GM19467 (cell line): ENCODE measurements around the gene IER5.
"Not testable (repeated sequence)": the region's sequence is repeated elsewhere in the genome, so short reads cannot be mapped to it uniquely, and the experiment has no call there.

ENCODE experiments used
- ATAC-seq: cut with Tn5 transposase; IDR thresholded peaks from one replicate; pipeline ENCODE4 v1.9.1; 2021; ENCODE audit warnings: mild to moderate bottlenecking, moderate library complexity; ENCODE audit not compliant: unreplicated experiment

Gene IER5

GRCh38 chr1:181088079-181089016, at the start of gene IER5:
TSS of gene IER5 (plus strand) at chr1:181088700. CDS start at chr1:181088903, 203 bp downstream.
- ATAC-seq: peak; percentile 73

GRCh38 chr1:181040284-181040865, 48.1 kb upstream of the IER5 start:
- no peak for ATAC-seq

- no peak for ATAC-seq
Observed at GRCh38 chr1:181043025-181043888, 45.2 kb upstream of the IER5 start.

- ATAC-seq: peak; percentile 59
Observed at GRCh38 chr1:181044449-181044966, 44.0 kb upstream of the IER5 start.

- not testable (repeated sequence) for ATAC-seq
Observed at GRCh38 chr1:181045946-181046345, 42.6 kb upstream of the IER5 start.

- ATAC-seq: no peak
Observed at GRCh38 chr1:181049378-181049777, 39.1 kb upstream of the IER5 start.

- no peak for ATAC-seq
Observed at GRCh38 chr1:181050922-181051321, 37.6 kb upstream of the IER5 start.

- ATAC-seq: no peak
Observed at GRCh38 chr1:181056560-181056959, 31.9 kb upstream of the IER5 start.

GRCh38 chr1:181057079-181057478, 31.4 kb upstream of the IER5 start:
- no peak for ATAC-seq

GRCh38 chr1:181059435-181059834, 29.1 kb upstream of the IER5 start:
- ATAC-seq: no peak

- ATAC-seq: no peak
Observed at GRCh38 chr1:181060066-181060465, 28.4 kb upstream of the IER5 start.

GRCh38 chr1:181060947-181061346, 27.6 kb upstream of the IER5 start:
- not testable (repeated sequence) for ATAC-seq

GRCh38 chr1:181061487-181061886, 27.0 kb upstream of the IER5 start:
- ATAC-seq: no peak

GRCh38 chr1:181061891-181062835, 26.3 kb upstream of the IER5 start:
- peak; percentile 78 for ATAC-seq

GRCh38 chr1:181062836-181063428, 25.6 kb upstream of the IER5 start:
- ATAC-seq: peak; percentile 55

GRCh38 chr1:181064011-181064623, 24.4 kb upstream of the IER5 start:
- ATAC-seq: no peak

GRCh38 chr1:181064702-181065101, 23.8 kb upstream of the IER5 start:
- ATAC-seq: no peak

GRCh38 chr1:181073638-181074037, 14.9 kb upstream of the IER5 start:
- no peak for ATAC-seq

- ATAC-seq: no peak
Observed at GRCh38 chr1:181075766-181076350, 12.6 kb upstream of the IER5 start.
